NCI-H2029 (cell line): ENCODE data around the gene DZIP1.
A peak's percentile ranks its signal among the peaks of the same experiment; 100 is the strongest.

Experiments
- DNase-seq: peaks from one replicate; lab custom pipeline; 2025; lab: John Stamatoyannopoulos, UW

Gene DZIP1

DNA sequence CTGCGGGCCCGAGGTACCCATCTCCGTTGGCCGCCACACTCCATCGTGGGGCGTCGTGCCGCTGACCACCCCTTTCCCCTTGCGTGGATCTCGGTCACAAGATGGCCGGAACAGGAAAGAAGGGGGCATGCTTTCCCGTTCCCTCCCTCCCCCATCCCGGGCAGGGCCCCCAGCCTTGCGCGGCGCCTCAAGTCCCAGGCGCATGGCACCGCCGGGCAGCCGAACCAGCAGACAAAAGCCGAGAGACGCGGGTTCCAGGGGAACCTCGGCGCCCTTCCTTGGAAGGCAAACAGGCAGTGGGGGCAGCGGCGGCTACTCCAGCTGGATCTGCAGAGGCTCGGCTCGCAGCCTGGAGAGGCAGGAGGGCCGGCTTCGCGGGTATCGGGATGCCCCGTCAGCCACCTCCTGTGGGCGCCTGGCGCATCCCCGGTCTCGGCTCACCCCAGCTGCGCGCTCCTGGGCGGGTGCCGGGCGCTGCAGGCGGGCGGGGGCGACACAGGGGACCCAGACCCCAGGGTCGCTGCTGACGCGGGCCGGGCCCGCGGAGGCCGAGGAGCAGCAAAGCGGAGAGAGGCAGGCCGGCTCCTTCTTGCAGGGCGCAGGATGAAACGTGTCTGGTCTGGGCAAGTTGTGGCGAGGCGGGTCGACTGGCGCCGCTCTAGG, 439 bp downstream of the DZIP1 start:
- DNase-seq, result no peak

DNA sequence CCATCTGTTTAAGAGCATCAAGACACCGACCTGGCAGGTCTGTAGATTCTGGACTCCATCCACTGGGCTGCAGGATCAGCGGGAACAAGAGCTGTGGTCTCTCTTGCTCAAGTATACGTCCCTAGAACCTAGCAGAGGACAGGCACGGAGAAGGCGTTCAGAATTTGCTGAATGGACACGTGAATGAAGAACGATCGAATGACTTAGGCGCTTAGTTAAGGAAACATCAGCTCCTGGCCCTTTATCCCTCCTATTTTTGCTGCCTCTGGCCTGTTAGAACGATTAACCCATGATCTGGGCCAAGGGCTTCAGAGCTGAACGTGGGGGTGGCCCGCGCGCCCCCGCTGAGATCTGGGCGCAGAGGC, 953 bp downstream of the DZIP1 start:
- no peak for DNase-seq

DNA sequence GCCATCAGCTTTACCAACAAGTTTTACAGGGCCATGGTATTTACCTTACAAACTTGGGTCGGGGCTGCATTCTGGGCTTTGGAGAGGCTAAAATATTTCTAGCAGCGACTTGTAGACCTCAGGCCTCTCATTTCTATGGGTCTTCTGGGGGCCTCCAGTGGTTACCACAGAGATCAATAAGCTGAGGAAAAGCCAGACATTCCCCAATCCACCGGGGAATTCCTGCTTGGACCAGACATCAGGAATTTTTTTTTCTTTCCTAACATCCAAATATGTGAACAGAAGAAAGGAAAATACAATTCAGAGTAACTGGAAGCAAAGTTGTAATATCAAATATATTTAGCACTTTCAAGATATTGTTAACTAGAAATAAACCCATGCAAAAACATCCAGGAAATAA, 1.5 kb downstream of the DZIP1 start:
- no peak for DNase-seq

DNA sequence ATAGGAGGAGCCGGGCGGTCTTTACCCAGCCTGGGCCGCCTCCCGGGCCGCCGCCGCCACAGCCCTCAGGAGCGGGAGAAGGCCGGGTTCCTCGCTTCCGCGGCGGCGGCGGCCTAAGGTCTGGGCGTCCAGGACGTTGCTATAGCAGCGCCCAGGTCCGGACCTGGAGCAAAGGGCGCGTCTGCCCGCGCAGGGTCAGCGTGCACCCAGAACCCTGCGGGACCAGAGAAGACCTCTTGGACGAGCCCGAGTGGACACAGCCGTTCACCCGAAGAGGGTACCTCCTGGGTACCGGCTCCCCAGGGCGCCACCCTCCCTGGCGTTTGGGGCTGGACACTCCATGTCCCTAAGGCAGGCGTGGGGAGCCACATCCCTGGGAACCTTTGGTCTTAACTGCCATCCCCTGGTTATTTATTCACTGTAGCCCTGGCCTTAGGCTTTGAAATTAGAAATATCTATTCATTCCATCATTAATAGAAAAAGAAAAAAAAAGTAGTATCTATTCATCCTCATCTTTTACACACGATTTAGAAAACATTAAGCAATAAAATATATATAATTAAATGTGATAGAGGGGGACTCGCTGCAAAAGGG, 2.4 kb downstream of the DZIP1 start:
- DNase-seq, result no peak

- DNase-seq, result no peak
Observed at GRCh38 chr13:95641291-95642027, 3.0 kb downstream of the DZIP1 start.

DNA sequence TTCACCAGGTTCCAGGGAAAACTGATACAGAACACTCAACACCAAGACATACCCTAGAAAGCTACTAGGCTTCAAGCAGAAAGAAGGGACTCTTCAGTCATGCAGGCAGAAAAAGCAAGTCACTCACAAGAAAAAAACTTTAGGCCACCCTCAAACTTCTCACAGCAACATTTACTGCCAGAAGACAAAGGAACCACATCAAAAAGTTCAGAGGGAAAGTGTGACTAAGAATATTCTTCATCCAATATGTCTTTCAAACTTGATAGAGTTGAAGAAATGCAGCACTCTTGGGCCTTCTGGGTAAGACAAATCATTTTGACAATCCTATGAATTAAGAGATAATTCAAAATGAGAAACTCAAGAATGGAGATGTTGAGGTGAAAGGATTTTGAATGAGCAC, 7.7 kb downstream of the DZIP1 start:
- no peak for DNase-seq

GRCh38 chr13:95630593-95630992, 13.9 kb downstream of the DZIP1 start:
- no peak for DNase-seq

DNA sequence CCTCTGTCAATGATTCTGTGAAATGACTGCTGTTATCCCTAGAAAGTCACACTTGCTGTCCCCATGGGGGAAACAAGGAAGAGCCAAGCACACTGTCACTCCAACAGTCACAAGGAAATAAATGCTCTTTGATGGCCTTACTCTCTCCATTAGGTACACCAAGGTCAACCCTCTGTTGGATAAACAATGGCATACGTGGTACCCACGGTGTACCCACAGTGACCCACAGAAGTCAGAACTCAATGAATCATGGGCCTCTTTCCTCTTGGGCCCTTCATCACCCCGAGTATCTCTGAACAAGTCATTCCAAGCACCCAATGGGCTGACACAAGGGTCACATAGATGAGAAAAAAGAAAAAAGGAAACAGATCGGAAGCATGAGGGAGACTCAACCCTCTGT, 15.4 kb downstream of the DZIP1 start:
- DNase-seq, result no peak

- no peak for DNase-seq
Observed at GRCh38 chr13:95628488-95628887, 16.0 kb downstream of the DZIP1 start.

DNA sequence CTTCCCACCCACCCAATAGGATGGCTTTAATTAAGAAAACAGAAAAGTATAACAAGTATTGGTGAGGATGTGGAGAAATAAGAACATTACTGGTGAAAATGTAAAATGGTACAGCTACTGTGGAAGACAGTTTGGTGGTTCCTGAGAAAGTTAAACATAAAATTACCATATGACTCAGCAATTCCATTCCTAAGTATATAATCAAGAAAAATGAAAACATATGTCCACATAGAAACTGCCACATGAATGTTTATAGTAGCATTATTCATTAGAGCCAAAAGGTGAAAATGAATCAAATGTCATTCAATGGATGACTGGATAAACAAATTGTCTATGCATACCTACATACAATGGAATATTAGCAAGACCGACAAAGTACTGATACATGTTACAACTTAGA, 16.9 kb downstream of the DZIP1 start:
- DNase-seq, result no peak

DNA sequence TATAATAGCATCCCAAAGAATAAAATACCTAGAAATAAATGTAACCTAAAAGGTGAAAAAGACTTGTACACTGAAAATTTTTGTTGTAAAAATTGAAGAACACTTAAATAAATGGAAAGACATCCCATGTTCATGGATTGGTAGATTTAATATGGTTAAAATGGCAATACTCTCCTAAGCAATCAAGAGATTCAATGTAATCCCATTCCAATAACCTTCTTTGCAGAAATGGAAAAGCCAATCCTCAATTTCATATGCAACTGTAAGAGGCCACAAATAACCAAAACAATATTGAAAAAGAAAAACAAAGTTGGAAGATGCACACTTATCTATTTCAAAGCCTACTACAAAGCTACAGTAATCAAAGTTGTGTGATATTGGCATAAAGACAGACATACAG, 17.7 kb downstream of the DZIP1 start:
- no peak for DNase-seq

DNA sequence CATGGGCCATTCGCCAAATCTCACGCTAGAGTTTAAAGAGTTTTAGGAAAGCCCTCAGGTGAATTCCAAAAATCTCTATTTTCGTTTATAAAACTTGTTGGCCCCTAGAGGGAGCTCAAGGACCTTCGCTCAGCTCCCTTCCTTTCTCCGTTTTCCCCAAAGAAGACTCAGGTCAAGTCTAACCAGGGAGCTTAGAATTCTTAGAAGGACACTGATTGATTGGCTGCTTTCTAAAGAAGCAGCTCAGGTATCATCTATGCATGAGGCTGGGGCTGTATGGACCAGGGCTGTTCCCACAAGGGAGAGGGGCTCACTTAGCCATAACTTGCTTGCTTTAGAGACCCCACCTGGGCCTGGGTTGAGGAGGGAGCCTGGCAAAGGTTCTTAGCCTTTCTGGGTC, 20.5 kb downstream of the DZIP1 start:
- no peak for DNase-seq

GRCh38 chr13:95623141-95623540, 21.4 kb downstream of the DZIP1 start:
- no peak for DNase-seq

DNA sequence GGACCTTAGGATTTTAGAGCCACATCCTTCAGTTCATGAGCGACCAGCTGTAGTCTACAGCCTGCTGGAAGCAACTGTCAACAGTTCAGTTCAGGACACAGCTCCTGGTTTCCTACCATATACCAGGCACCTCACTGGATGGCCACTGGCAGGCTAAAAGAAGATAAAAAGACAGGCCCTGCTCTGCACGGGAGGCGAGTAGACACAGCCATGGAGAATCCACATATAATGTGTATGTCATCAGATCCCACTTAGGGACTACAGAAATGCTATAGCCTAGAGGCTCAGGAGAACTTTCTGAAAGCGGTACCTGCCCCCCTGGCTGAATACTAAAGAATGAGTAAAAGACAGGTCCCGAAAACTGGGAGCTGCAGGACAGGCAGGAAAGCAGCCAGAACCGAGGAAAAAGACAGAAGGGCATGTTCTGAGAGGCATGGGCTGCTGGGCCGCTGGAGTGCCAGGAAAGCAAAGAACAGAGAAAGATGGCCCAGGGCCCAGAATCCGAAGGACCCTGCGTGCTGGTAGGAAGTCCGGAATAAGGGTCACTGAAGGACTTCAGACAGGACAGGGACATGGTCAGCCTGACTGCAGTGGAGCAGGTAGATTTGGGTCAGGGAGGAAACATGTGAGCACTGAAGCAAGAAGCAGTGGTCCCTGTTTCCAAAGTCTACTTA, 23.5 kb downstream of the DZIP1 start:
- DNase-seq, result no peak

DNA sequence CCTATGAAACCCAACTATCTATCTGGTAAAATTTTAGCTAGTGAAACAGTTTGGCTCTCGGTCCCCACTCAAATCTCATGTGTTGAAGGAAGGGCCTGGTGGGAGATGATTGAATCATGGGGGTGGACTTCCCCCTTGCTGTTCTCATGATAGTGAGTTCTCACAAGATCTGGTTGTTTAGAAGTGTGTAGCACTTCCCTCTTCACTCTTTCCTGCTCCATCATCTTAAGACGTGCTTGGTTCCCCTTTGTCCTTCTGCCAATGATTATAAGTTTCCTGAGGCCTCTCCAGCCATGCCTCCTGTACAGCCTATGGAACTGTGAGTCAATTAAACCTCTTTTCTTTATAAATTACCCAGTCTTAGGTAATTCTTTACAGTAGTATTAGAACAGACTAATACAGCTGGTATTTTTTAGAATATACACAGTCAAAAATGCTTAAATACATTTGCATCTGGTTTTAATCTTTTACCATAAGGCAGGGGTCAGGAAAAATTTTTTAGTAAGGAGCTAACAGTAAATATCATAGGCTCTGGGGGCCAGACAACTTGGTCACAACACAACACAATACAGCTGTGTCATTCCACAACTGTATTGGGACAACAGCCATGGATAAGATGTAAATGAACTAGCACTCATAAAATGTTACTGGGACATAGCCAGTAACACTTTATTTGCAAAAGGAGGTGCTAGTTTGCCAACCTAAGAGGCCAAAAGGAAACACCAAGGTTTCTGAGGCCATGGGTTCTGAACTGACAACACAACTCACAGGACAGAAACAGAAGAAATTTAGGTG, 24.3 kb downstream of the DZIP1 start:
- no peak for DNase-seq

DNA sequence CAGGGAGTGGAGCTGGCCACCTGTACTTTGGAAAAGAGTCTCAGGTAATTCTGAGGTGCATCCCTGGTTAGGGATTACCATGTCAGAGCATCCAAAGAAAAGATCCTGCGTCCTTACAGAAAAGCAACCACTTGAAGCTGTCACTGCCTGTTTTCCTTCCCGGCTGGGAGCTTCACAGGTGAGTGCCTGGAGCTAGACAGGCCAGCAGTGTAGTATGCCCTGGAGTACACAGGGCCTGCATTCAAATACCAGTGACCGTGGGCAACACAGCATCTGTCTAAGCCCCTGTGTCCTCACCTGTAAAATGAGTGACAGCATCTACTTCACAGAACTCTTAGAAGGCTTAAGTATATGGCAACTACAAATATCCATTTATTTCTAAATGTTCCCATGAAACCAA, 29.0 kb downstream of the DZIP1 start:
- no peak for DNase-seq

DNA sequence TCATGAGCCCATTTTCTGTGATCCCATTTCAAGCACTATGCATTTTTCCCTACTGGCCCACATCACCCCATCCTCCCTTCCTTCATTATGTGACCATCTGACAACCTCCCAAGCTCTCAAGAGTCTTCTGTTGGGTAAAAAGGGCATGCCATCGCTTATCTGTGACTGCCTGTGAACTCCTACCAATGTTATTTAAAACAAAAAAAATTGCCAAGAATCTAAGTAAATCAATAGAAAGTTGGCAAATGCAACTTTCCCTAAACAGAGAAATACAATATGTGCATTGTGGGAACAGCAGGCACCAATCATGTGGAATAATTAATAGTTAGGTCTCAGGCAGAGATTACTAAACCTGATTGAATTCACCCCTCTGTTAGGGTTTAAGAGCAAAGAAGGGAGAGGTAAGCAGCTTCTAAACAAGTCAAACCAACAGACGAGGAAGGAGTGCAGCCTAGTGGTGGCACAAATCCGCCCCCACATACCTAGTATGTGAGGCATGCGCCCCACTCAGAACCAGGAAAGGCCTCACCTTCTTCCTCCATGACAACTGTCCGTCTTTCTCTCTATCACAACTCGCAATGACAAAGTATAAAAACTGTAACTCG, 29.8 kb downstream of the DZIP1 start:
- DNase-seq, result no peak

DNA sequence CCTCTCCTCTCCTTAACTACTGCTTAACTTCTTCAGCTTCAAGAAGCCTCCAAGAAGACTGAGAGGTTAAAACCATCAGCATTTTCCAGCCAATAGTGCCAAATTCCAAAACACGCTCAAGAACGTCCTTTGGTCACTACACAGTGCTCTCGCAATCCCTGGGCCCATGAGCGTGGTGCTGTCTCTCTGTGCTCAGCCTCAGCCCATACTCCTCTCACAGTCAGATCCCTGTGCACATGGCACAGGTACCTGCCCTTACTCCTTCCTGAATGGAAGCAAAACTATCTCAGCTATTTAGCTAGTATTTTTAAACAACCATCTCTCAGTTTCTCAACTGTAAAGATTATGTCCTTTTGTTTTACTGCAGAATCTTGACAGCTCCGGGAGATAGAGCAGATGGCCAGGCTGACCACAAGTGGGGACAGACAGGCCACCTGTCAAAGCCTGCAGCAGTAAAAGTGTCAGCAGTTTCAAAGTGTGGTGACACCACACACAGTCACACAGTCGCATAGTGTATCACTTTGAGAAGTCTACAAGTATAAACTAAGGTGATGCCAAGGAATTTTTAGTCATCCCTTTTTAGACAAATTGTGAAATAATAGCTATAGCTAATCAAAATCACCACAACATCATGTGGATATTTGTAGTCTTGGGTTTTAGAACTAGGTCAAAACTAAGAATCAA, 35.7 kb downstream of the DZIP1 start:
- no peak for DNase-seq

DNA sequence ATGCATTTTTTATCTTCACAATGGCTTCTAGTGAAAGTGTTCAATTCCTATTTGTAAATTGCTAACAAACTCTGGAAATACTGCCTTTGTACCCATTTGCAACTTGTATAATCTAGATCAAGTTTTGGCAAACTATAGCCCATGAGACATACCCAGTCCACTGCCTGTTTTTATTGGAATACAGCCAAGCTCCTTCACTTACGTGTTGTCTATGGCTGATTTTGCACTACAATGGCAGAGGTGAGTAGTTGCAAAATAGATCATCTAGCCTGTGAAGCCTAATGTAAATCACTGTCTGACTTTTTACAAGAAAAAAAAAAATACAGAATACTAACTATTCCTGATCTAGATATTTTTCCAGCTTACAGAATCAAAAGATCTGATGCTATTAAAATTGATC, 37.1 kb downstream of the DZIP1 start:
- peak; percentile 1 for DNase-seq

DNA sequence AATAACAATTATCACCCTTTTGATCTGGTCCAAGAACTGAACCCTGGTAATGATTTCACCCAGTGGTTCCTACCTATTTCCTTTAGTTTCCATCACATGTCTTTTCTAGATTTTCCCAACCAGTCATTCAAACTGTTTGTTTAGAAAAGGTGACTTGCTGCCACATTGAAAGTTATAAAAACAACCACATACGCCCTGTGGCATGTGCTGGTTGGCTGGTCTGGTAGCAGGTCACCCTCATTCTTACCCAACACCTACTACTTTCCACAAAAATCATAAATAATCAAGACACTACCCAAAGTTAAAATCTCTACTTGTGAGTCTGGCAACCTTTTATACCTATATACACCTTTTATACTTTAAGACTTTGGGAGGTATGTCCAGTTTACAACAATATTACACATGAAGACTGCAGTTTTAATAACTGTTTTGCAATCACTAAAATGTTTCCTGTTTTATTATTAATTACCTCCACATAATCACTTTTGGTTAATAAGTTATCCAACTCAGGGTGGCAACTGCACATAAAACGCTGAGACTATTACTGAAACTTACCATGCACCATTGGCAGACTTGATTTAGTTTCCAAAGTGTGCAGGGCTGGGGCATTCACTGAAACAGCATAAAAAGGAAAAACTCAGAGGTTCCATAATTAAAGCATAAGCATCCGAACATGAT, 38.9 kb downstream of the DZIP1 start:
- DNase-seq, result no peak

DNA sequence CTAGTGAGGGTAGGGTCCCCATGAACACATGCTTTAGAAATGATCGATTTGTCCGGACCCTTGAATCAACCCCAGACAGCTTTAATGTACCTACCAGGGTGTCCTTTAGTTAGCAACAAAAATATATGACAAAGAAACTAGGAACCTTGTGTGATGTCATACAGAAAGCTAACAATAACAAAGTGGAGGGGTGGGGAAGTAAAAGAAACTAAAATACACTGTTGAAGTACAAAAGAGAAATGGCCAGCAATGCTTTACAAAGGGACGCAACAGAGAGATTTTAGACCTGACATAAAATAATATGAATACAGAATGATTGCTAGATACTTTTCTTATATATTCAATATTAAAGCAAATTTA, 40.0 kb downstream of the DZIP1 start:
- no peak for DNase-seq
